GM18909 (cell line): ENCODE data around the gene MYOCD.

Experiments used
- ATAC-seq: cut with Tn5 transposase; IDR thresholded peaks from one replicate; pipeline ENCODE4 v1.9.1; 2021; ENCODE audit warnings: mild to moderate bottlenecking; ENCODE audit not compliant: unreplicated experiment, poor library complexity

MYOCD gene

GRCh38 chr17:12815642-12816141 lies 150.0 kb downstream of the MYOCD start:
- peak; percentile 100 for ATAC-seq
